ENCODE data around the gene MEGF10. TPM values are rescaled to one million over a fixed set of nuclear protein-coding genes. Genes with fewer than 3 reads are reported as not detected.

Gene MEGF10
- polyA plus RNA-seq, 1 donor from 2014 or later: 0.05 TPM

- no peaks in the 10 kb centered on the region for H3K27me3 ChIP-seq (ENCODE audit: insufficient read depth, low read depth, low read length)
- H3K4me3 ChIP-seq (ENCODE audit: low read length): no peak overlapping the region
- H3K4me2 ChIP-seq (ENCODE audit: low read length): no peak overlapping the region
- no peak overlapping the region for H3K27ac ChIP-seq (ENCODE audit: low read length)
- no peaks in the 10 kb centered on the region for H3F3A ChIP-seq (ENCODE audit: insufficient read depth, low read length, poor library complexity, severe bottlenecking)
- no peaks in the 10 kb centered on the region for H4K20me1 ChIP-seq (ENCODE audit: insufficient read depth)
- no peak overlapping the region for H2AFZ ChIP-seq (ENCODE audit: low read depth, low read length)
- no peaks in the 10 kb centered on the region for H3K36me3 ChIP-seq (ENCODE audit: insufficient read depth, low read length)
- TF ChIP-seq SMC3 (conservative IDR thresholded peaks at IDR 0.05; ENCODE audit: poor library complexity) (no peak), TAF1 (IDR thresholded peaks at IDR 0.05; ENCODE audit: low read depth) (no peak), CTCF (IDR thresholded peaks at IDR 0.05; ENCODE audit: poor library complexity, severe bottlenecking) (no peak), REST (IDR thresholded peaks at IDR 0.05; ENCODE audit: borderline replicate concordance) (no peak), EP300 (conservative IDR thresholded peaks at IDR 0.05; ENCODE audit: poor library complexity, severe bottlenecking) (no peak), MXI1 (conservative IDR thresholded peaks at IDR 0.05; ENCODE audit: poor library complexity, severe bottlenecking) (no peak), POLR2AphosphoS5 (IDR thresholded peaks at IDR 0.05) (no peak), EZH2 (IDR thresholded peaks at IDR 0.05; ENCODE audit: borderline replicate concordance, insufficient read depth, low read length, poor library complexity, severe bottlenecking) (no peak), RAD21 (conservative IDR thresholded peaks at IDR 0.05) (no peak)
- H3K79me2 ChIP-seq (replicated peaks; ENCODE audit: insufficient read depth, low read length): no peaks in the 10 kb centered on the region
- no peaks in the 10 kb centered on the region for H3K9me3 ChIP-seq (ENCODE audit: low read length)
- H3K9me2 ChIP-seq (ENCODE audit: insufficient read depth, low read length): no peaks in the 10 kb centered on the region
- no peak overlapping the region for H3K9ac ChIP-seq (ENCODE audit: low read length)
Measured at GRCh38 chr5:127298656-127299055, 8.1 kb downstream of the MEGF10 start.

GRCh38 chr5:127299678-127300077, 9.1 kb downstream of the MEGF10 start:
- no peaks in the 10 kb centered on the region for H3K79me2 ChIP-seq (replicated peaks; ENCODE audit: insufficient read depth, low read length)

More at GRCh38 chr5:127299678-127300077, 9.1 kb downstream of the MEGF10 start:
- H3K36me3 ChIP-seq (ENCODE audit: insufficient read depth, low read length): no peaks in the 10 kb centered on the region
- TF ChIP-seq REST (IDR thresholded peaks at IDR 0.05; ENCODE audit: borderline replicate concordance) (no peak), SMC3 (conservative IDR thresholded peaks at IDR 0.05; ENCODE audit: poor library complexity) (no peak), CTCF (IDR thresholded peaks at IDR 0.05; ENCODE audit: poor library complexity, severe bottlenecking) (no peak), POLR2AphosphoS5 (IDR thresholded peaks at IDR 0.05) (no peak)
- no peak overlapping the region for H3K4me2 ChIP-seq (ENCODE audit: low read length)
- H4K20me1 ChIP-seq (ENCODE audit: insufficient read depth): no peaks in the 10 kb centered on the region
- H2AFZ ChIP-seq (ENCODE audit: low read depth, low read length): no peak overlapping the region
- no peaks in the 10 kb centered on the region for H3K9me2 ChIP-seq (ENCODE audit: insufficient read depth, low read length)
- H3K27me3 ChIP-seq (ENCODE audit: insufficient read depth, low read depth, low read length): no peaks in the 10 kb centered on the region
- H3K9me3 ChIP-seq (ENCODE audit: low read length): no peaks in the 10 kb centered on the region
- no peaks in the 10 kb centered on the region for H3F3A ChIP-seq (ENCODE audit: insufficient read depth, low read length, poor library complexity, severe bottlenecking)
- H3K4me3 ChIP-seq (ENCODE audit: low read length): no peak overlapping the region
- no peak overlapping the region for H3K27ac ChIP-seq (ENCODE audit: low read length)
- no peak overlapping the region for H3K9ac ChIP-seq (ENCODE audit: low read length)

Measured in neural cell (in vitro differentiated cells).